Measurements from ENCODE around the gene DCC.

Gene DCC

DNA sequence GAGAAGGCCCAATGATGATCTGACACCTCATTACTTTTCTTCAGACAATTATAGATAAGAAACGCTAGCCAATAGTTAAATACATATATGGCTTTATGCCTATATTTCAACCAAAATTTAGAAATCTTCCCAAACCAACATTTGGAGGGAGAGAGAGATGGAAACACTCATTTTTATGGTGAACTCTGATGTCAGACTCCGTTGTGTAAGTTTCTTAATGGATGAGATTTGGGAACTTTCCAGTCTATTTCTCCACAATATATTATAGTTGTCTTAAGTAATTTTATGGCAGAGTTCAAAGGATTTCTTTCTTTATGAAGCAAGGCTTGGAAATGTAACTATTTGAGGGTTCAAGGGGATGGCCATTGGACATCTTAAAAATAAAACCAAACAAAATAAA, 407.0 kb downstream of the DCC start:
- TF ChIP-seq, protein P1, sequence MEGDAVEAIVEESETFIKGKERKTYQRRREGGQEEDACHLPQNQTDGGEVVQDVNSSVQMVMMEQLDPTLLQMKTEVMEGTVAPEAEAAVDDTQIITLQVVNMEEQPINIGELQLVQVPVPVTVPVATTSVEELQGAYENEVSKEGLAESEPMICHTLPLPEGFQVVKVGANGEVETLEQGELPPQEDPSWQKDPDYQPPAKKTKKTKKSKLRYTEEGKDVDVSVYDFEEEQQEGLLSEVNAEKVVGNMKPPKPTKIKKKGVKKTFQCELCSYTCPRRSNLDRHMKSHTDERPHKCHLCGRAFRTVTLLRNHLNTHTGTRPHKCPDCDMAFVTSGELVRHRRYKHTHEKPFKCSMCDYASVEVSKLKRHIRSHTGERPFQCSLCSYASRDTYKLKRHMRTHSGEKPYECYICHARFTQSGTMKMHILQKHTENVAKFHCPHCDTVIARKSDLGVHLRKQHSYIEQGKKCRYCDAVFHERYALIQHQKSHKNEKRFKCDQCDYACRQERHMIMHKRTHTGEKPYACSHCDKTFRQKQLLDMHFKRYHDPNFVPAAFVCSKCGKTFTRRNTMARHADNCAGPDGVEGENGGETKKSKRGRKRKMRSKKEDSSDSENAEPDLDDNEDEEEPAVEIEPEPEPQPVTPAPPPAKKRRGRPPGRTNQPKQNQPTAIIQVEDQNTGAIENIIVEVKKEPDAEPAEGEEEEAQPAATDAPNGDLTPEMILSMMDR (IDR thresholded peaks at IDR 0.05), result no peak

DNA sequence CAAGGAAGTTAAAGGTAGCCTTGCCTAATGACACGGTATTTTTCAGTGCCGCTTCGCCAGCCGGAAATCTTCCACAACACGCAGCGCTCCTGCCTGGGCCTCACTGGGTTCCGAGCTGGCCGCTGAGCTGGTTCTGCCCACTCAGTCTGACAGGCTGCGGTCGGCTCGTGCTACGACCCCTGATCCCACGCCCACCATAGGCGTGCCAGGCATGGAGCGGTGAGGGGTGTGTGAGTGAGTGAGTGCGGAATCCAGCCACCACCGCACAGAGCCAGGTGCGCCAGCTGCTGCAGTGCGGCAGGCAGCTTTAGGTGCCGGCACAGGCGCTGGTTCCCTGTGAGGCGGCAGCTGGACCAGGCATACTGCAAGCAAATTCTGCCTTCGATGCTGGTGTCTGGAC, 407.9 kb downstream of the DCC start:
- no peak for DNase-seq (ENCODE audit: low spot score)
- TF ChIP-seq, protein P1 (IDR thresholded peaks at IDR 0.05), result no peak
- H3K27ac ChIP-seq, result no peak overlapping the region

More for the DNA sequence above, 407.0 kb downstream of the DCC start:
- DNase-seq (ENCODE audit: low spot score), result no peak
- no peak overlapping the region for H3K27ac ChIP-seq
- no peak overlapping the region for H3K4me3 ChIP-seq

DNA sequence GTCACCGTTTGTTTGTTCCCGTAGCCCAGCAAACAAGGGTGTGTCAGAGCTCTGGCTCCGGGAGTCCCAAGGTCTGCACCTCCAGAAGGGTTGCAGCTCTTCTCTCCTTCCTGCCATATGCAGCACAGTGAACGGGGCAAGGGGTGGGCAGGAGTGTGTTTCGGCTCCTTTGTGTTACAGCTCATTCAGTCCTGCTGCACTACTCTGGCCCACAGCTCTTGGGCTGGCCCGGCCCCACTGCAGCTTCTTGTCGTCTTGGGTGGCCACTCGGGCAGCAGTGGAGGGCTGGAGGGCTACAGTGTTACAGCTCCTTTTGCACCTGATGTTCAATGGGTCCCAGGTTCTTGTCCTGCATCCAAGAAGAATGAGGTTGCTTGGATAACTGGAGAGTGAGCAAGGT, 408.3 kb downstream of the DCC start:
- DNase-seq (ENCODE audit: low spot score), result no peak
- H3K27ac ChIP-seq, result no peak overlapping the region

More for the DNA sequence above, 407.9 kb downstream of the DCC start:
- H3K4me3 ChIP-seq, result no peak overlapping the region

DNA sequence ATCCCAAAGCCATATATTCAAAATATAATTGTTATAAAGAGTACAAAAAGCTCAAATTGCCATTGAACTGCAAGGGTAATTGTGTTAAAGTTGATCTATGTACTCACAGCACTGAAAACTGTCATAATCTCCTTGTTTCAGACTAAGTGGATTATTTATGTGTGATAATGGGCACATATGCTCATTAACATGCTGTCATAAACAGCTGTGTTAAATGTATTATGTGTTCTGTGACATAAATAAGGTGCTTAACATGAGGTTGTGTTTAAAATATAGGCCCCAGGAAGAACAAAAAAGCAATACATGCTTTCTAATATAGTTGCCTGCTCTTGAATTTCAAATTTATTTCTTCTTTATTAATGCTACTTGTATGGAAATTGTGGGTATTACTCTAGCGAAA, 409.5 kb downstream of the DCC start:
- H3K4me3 ChIP-seq, result no peak overlapping the region
- TF ChIP-seq, protein P1 (IDR thresholded peaks at IDR 0.05), result no peak
- H3K27ac ChIP-seq, result no peak overlapping the region
- no peak for DNase-seq (ENCODE audit: low spot score)

More for the DNA sequence above, 408.3 kb downstream of the DCC start:
- TF ChIP-seq, protein P1 (IDR thresholded peaks at IDR 0.05), result no peak
- H3K4me3 ChIP-seq, result no peak overlapping the region

DNA sequence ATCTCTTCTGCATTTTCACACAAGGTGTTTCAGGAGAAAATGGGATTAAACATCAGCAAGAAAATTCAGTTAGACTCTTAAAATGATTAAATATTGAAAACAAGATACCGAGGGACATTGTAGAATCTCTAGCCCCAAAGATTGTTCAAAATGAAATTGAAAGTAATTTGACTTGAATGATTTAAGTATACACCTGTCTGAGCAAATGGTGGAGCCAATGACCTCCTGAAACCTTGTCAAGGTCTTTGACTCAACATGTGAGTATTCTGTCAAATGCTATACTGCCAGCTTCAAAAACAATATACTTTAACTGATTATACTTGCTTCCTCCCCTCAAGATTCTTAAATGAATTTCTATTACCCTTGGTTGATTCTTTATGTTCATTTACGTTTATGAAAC, 411.0 kb downstream of the DCC start:
- Histone ChIP-seq H3K4me3 (no peak overlapping the region), H3K27ac (no peak overlapping the region)
- TF ChIP-seq, protein P1 (IDR thresholded peaks at IDR 0.05), result no peak
- DNase-seq (ENCODE audit: low spot score), result no peak

DNA sequence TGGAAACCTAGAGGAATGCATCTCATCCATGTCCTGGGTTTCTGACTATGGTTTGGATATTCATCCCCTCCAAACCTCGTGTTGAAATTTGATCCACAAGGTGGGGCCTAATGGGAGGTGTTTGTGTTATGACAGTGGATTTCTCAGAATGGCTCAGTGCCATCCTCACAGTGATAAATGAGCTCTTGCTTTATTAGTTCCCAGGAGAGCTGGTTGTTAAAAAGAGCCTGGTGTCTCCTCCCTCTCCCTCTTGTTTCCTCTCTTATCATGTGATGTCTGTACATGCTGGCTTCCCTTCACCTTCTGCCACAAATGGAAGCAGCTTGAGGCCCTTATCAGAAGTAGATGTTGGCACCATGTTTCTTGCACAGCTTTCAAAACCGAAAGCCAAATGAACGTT, 424.3 kb downstream of the DCC start:
- TF ChIP-seq, protein P1 (IDR thresholded peaks at IDR 0.05), result no peak
- no peak for DNase-seq (ENCODE audit: low spot score)
- Histone ChIP-seq H3K4me3 (no peak overlapping the region), H3K27ac (no peak overlapping the region)

DNA sequence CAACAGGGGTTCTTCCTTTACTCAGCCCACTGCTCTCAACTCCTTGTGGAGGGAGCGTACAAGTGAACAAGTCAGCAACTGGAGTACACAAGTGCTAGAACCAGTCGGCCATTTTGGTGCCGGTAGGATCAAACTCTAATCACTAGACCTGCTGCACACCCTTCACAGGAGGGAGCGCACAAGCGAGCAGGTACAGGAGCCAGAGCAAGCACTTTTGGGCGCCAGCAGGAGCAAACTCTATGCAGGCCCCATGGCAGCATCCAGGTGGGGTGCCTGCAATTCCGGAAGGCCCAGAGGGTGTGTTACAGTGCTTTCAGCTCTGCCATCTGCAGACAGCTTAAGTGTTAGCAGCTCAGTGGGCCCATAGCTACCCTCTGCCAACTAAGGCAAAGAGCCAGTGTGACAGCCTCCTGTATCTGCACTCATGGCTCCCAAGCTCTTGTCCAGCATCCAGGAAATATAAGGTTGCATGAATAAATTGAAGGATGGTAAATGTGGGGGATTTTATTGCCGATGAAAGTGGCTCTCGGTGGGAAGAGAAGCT, 426.1 kb downstream of the DCC start:
- no peak for DNase-seq (ENCODE audit: low spot score)
- TF ChIP-seq, protein P1 (IDR thresholded peaks at IDR 0.05), result no peak
- Histone ChIP-seq H3K27ac (no peak overlapping the region), H3K4me3 (no peak overlapping the region)
